Parathyroid adenoma (tissue), 2 donors: Measurements from ENCODE around the gene ZER1.

Source experiments
- H2AFZ ChIP-seq: fragments of 300-600 bp; sonication (generic); one replicate; pipeline ENCODE4 v1.7.0; 2017; ENCODE audit warnings: antibody characterized with exemption, mild to moderate bottlenecking
- H3K27ac ChIP-seq: fragments of 300-600 bp; sonication (generic); one replicate; pipeline ENCODE4 v1.7.0; 2017
- H3K27me3 ChIP-seq: fragments of 300-600 bp; sonication (generic); one replicate; pipeline ENCODE4 v1.7.0; 2017; ENCODE audit warnings: low read length; ENCODE audit not compliant: control insufficient read depth, insufficient read depth
- H3K36me3 ChIP-seq: fragments of 300-600 bp; sonication (generic); one replicate; pipeline ENCODE4 v1.7.0; 2017; ENCODE audit warnings: low read length; ENCODE audit not compliant: control insufficient read depth, insufficient read depth
- H3K4me1 ChIP-seq: fragments of 300-600 bp; sonication (generic); one replicate; pipeline ENCODE4 v1.7.0; 2017; ENCODE audit warnings: control low read depth
- H3K4me2 ChIP-seq: fragments of 300-600 bp; sonication (generic); one replicate; pipeline ENCODE4 v1.7.0; 2017; ENCODE audit warnings: low read length
- H3K4me3 ChIP-seq: fragments of 300-600 bp; sonication (generic); one replicate; pipeline ENCODE4 v1.7.0; 2017; ENCODE audit warnings: low read depth, low read length
- H3K79me2 ChIP-seq: fragments of 300-600 bp; sonication (generic); one replicate; pipeline ENCODE4 v1.7.0; 2017; ENCODE audit warnings: control low read depth
- H3K9ac ChIP-seq: fragments of 300-600 bp; sonication (generic); one replicate; pipeline ENCODE4 v1.7.0; 2017; ENCODE audit warnings: mild to moderate bottlenecking
- H3K9me3 ChIP-seq: fragments of 300-600 bp; sonication (generic); one replicate; pipeline ENCODE4 v1.7.0; 2017; ENCODE audit warnings: low read length; ENCODE audit not compliant: control insufficient read depth
- TF ChIP-seq, protein P1 (sequence below): fragments of 300-600 bp; sonication (generic); IDR thresholded peaks from one replicate; pipeline ENCODE4 v1.7.0; 2017; ENCODE audit warnings: antibody characterized with exemption, mild to moderate bottlenecking
- donor health status: primary hyperparathyroidism.

ZER1 gene

DNA sequence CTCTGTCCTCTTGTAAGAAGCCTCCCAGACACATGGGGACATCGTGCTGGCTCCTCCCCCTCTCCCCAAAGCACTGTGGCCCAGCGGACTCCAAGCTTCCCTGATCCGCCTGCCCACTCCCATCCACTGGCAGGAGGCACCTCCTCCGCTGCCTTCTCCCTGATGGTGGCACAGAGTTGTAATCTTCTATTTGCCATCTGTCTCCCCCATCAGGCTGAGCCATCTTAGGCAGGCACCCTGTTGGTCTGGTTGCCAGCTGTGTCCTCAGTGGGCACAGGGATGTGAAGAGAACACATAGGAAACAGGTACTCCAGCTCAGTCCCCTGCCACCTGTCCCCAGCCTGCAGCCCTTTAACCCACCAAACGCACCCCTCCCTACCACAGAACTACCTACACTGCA lies 42.4 kb downstream of the ZER1 start:
- Histone ChIP-seq H3K79me2 (no peaks in the 10 kb centered on the region), H3K27me3 (no peaks in the 10 kb centered on the region), H3K4me3 (no peak overlapping the region), H3K9ac (no peak overlapping the region), H3K27ac (no peak overlapping the region), H2AFZ (no peak overlapping the region), H3K4me2 (no peak overlapping the region), H3K4me1 (peaks cover 5% of the 10 kb centered on the region), H3K36me3 (no peaks in the 10 kb centered on the region), H3K9me3 (no peaks in the 10 kb centered on the region)
- TF ChIP-seq, protein P1, sequence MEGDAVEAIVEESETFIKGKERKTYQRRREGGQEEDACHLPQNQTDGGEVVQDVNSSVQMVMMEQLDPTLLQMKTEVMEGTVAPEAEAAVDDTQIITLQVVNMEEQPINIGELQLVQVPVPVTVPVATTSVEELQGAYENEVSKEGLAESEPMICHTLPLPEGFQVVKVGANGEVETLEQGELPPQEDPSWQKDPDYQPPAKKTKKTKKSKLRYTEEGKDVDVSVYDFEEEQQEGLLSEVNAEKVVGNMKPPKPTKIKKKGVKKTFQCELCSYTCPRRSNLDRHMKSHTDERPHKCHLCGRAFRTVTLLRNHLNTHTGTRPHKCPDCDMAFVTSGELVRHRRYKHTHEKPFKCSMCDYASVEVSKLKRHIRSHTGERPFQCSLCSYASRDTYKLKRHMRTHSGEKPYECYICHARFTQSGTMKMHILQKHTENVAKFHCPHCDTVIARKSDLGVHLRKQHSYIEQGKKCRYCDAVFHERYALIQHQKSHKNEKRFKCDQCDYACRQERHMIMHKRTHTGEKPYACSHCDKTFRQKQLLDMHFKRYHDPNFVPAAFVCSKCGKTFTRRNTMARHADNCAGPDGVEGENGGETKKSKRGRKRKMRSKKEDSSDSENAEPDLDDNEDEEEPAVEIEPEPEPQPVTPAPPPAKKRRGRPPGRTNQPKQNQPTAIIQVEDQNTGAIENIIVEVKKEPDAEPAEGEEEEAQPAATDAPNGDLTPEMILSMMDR: no peak

DNA sequence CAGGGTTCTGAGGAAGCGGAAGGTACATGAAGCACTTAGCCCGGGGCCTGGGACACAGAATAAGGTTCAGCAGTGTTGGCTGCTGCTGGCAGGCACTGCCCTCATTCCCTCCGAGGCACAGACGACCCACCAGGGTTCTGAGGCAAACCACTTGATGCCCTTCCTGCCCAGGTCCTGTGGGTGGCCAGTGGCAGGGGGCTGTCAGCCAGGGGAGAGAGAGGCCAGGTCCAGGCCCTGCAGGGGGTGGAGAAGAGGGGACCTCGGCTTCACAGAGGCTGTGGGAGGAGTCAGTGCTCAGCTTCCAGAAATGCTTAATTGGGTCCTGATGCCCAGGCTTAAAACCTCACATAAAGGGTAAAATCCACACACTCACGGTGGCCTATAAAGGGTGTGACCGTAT lies 43.4 kb downstream of the ZER1 start:
- Histone ChIP-seq H3K27ac (no peak overlapping the region), H3K4me1 (peaks cover 5% of the 10 kb centered on the region), H2AFZ (no peak overlapping the region), H3K79me2 (no peaks in the 10 kb centered on the region), H3K4me2 (no peak overlapping the region), H3K9me3 (no peaks in the 10 kb centered on the region), H3K27me3 (no peaks in the 10 kb centered on the region), H3K9ac (no peak overlapping the region), H3K36me3 (no peaks in the 10 kb centered on the region), H3K4me3 (no peak overlapping the region)
- TF ChIP-seq, protein P1: no peak

DNA sequence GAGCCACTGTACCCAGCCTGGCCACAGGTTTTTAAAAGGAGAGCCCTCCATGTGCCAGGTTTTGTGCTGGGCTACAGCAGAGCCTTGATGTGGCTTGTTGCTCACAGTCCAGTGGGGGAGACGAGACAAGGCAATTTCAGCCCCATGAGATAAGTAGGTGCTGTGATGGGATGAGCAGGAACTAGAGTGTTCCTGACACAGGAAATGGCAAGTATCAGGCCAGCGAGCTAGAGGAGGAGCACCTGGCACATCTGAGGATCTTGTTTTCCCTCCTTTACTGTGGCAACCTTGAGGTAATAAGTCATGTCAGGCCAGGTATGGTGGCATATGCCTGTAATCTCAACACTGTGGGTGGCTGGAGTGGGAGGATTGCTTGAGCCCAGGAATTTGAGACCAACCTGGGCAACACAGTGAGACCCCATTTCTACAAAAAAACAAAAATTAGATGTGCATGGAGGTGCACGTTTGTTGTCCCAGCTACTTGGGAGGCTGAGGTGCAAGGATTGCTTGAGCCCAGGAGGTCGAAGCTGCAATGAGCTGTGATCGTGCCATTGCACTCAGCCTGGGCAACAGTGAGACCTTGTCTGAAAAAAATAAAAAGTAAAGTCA lies 44.0 kb downstream of the ZER1 start:
- Histone ChIP-seq H3K9me3 (no peaks in the 10 kb centered on the region), H3K9ac (no peak overlapping the region), H3K27me3 (no peaks in the 10 kb centered on the region), H3K79me2 (no peaks in the 10 kb centered on the region), H3K4me2 (no peak overlapping the region), H2AFZ (no peak overlapping the region), H3K4me1 (peaks cover 5% of the 10 kb centered on the region), H3K36me3 (no peaks in the 10 kb centered on the region), H3K27ac (no peak overlapping the region), H3K4me3 (no peak overlapping the region)
- TF ChIP-seq, protein P1: no peak

DNA sequence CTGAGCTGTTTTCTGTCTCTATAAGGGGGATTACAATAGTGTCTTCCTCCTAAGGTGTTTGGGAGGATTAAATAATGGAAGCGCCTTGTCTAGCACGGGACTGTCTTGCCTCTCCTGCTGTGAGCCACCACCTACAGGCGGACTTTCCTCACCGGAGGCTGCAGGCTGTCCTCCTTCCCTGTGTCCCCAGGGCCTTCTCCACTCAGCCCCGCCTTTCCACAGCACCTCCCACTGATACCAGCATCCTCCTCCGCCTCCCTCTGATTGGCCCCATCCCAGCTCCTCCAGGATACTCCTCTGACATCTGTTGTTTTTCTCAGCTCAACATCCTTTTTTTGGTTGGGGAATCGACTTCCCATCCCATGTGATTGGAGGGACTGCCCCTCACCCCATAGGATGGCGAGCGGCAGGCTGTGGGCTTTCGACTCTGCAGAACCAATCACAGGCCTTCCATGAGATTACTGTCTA lies 46.9 kb downstream of the ZER1 start:
- Histone ChIP-seq H3K4me2 (peak overlapping the region; percentile 57), H3K4me1 (peaks cover 5% of the 10 kb centered on the region), H3K27me3 (no peaks in the 10 kb centered on the region), H3K27ac (peak overlapping the region; percentile 56), H2AFZ (peak overlapping the region; percentile 56), H3K79me2 (no peaks in the 10 kb centered on the region), H3K9me3 (no peaks in the 10 kb centered on the region), H3K4me3 (peak overlapping the region; percentile 83), H3K36me3 (no peaks in the 10 kb centered on the region), H3K9ac (no peak overlapping the region)
- TF ChIP-seq, protein P1: no peak
